ENCODE data around the gene FUCA2.
"Not testable (repeated sequence)": the region's sequence is repeated elsewhere in the genome, so short reads cannot be mapped to it uniquely, and the experiment has no call there.

The FUCA2 gene

GRCh38 chr6:143486752-143487151 lies 24.8 kb downstream of the FUCA2 start:
- DNase-seq (ENCODE audit: low read depth) = no peak
- TF ChIP-seq CTCF (IDR thresholded peaks at IDR 0.05; ENCODE audit: insufficient read depth, low read depth, low read length, missing control alignments) = no peak

GRCh38 chr6:143485967-143486366 lies 25.6 kb downstream of the FUCA2 start:
- no peak overlapping the region for H3K4me3 ChIP-seq (ENCODE audit: low read length)
- TF ChIP-seq CTCF (IDR thresholded peaks at IDR 0.05; ENCODE audit: insufficient read depth, low read depth, low read length, missing control alignments) = no peak
- no peak for DNase-seq (ENCODE audit: low read depth)

More at GRCh38 chr6:143486752-143487151, 24.8 kb downstream of the FUCA2 start:
- H3K4me3 ChIP-seq (ENCODE audit: low read length) = no peak overlapping the region

- TF ChIP-seq CTCF (IDR thresholded peaks at IDR 0.05; ENCODE audit: insufficient read depth, low read depth, low read length, missing control alignments) = no peak
- H3K4me3 ChIP-seq (ENCODE audit: low read length) = no peak overlapping the region
- DNase-seq (ENCODE audit: low read depth) = no peak
These were observed 28.9 kb downstream of the FUCA2 start for GRCh38 chr6:143482593-143482992.

GRCh38 chr6:143478479-143479062 lies 32.9 kb downstream of the FUCA2 start:
- no peak overlapping the region for H3K4me3 ChIP-seq (ENCODE audit: low read length)
- no peak for DNase-seq (ENCODE audit: low read depth)
- TF ChIP-seq CTCF (IDR thresholded peaks at IDR 0.05; ENCODE audit: insufficient read depth, low read depth, low read length, missing control alignments) = no peak

- no peak for TF ChIP-seq CTCF (IDR thresholded peaks at IDR 0.05; ENCODE audit: insufficient read depth, low read depth, low read length, missing control alignments)
- DNase-seq (ENCODE audit: low read depth) = no peak
- H3K4me3 ChIP-seq (ENCODE audit: low read length) = no peak overlapping the region
These were observed 35.0 kb downstream of the FUCA2 start for GRCh38 chr6:143476545-143476944.

GRCh38 chr6:143471822-143472221 lies 39.7 kb downstream of the FUCA2 start:
- TF ChIP-seq CTCF (IDR thresholded peaks at IDR 0.05; ENCODE audit: insufficient read depth, low read depth, low read length, missing control alignments) = no peak
- DNase-seq (ENCODE audit: low read depth) = no peak
- no peak overlapping the region for H3K4me3 ChIP-seq (ENCODE audit: low read length)

GRCh38 chr6:143468823-143469222 lies 42.7 kb downstream of the FUCA2 start:
- not testable (repeated sequence) for H3K4me3 ChIP-seq (ENCODE audit: low read length); DNase-seq (ENCODE audit: low read depth)

Data from epithelial cell of esophagus (primary cell).